Non-pigmented ciliary epithelial cell (primary cell): ENCODE data around the gene TK1.

ENCODE experiments used
- DNase-seq: peaks from one replicate; pipeline ENCODE4 v3.0.0-alpha.2; 2010; ENCODE audit warnings: low read depth

Gene TK1

GRCh38 chr17:78219396-78220150 is 32.7 kb upstream of the TK1 start:
- DNase-seq = no peak

- DNase-seq = no peak
Measured at GRCh38 chr17:78214706-78215061, 27.8 kb upstream of the TK1 start.

- DNase-seq = peak; percentile 10
Measured at GRCh38 chr17:78214016-78214705, 27.3 kb upstream of the TK1 start, which contains the start of gene BIRC5. TSS of gene BIRC5 (plus strand) at chr17:78214253. CDS start at chr17:78214317, 64 bp downstream.

- DNase-seq = no peak
Measured at GRCh38 chr17:78211032-78211431, 24.2 kb upstream of the TK1 start.

GRCh38 chr17:78210111-78210510 is 23.3 kb upstream of the TK1 start:
- no peak for DNase-seq

- no peak for DNase-seq
Measured at GRCh38 chr17:78208486-78208885, 21.6 kb upstream of the TK1 start.

GRCh38 chr17:78206298-78206697 is 19.4 kb upstream of the TK1 start:
- no peak for DNase-seq

GRCh38 chr17:78205124-78205775 is 18.4 kb upstream of the TK1 start:
- no peak for DNase-seq

GRCh38 chr17:78204387-78205123 is 17.7 kb upstream of the TK1 start:
- DNase-seq = no peak

- DNase-seq = no peak
Measured at GRCh38 chr17:78202666-78203065, 15.8 kb upstream of the TK1 start.

GRCh38 chr17:78200451-78200850 is 13.6 kb upstream of the TK1 start:
- no peak for DNase-seq

- no peak for DNase-seq
Measured at GRCh38 chr17:78197147-78197832, 10.4 kb upstream of the TK1 start.

- no peak for DNase-seq
Measured at GRCh38 chr17:78196716-78197115, 9.9 kb upstream of the TK1 start.

- no peak for DNase-seq
Measured at GRCh38 chr17:78185981-78186691, 716 bp downstream of the TK1 start.

GRCh38 chr17:78184868-78185267 is 2.0 kb downstream of the TK1 start:
- DNase-seq = no peak

- no peak for DNase-seq
Measured at GRCh38 chr17:78184351-78184750, 2.5 kb downstream of the TK1 start.

GRCh38 chr17:78183916-78184315 is 2.9 kb downstream of the TK1 start:
- DNase-seq = no peak

- DNase-seq = no peak
Measured at GRCh38 chr17:78182504-78182903, 4.3 kb downstream of the TK1 start.

- DNase-seq = no peak
Measured at GRCh38 chr17:78180508-78180907, 6.3 kb downstream of the TK1 start.

GRCh38 chr17:78180083-78180482 is 6.8 kb downstream of the TK1 start:
- no peak for DNase-seq

GRCh38 chr17:78179372-78179771 is 7.5 kb downstream of the TK1 start:
- DNase-seq = peak; percentile 30
